Measurements from ENCODE around the gene HSPA1A.

HSPA1A gene

DNA sequence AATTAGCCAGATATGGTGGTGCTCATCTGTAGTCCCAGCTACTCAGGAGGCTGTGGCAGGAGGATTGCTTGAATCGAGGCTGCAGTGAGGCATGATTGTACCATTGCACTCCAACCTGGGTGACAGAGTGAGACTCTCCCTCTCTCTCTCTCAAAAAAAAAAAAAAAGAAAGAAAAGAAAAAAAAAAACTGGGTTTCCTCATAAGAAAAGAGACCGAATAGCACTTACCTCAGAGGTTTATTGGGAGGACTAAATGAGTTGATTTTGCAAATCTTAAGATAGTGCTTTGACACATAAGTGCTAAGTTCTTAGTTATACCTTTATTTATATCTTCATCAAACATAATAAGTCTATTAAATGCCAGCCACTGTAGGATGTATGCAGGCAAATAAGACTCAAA, 44.5 kb upstream of the HSPA1A start:
- no peak for ATAC-seq
- TF ChIP-seq, protein P1, sequence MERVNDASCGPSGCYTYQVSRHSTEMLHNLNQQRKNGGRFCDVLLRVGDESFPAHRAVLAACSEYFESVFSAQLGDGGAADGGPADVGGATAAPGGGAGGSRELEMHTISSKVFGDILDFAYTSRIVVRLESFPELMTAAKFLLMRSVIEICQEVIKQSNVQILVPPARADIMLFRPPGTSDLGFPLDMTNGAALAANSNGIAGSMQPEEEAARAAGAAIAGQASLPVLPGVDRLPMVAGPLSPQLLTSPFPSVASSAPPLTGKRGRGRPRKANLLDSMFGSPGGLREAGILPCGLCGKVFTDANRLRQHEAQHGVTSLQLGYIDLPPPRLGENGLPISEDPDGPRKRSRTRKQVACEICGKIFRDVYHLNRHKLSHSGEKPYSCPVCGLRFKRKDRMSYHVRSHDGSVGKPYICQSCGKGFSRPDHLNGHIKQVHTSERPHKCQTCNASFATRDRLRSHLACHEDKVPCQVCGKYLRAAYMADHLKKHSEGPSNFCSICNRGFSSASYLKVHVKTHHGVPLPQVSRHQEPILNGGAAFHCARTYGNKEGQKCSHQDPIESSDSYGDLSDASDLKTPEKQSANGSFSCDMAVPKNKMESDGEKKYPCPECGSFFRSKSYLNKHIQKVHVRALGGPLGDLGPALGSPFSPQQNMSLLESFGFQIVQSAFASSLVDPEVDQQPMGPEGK (CRISPR knock-in tag; IDR thresholded peaks at IDR 0.05; ENCODE audit: borderline replicate concordance): no peak
- TF ChIP-seq ZFP3 (CRISPR knock-in tag; IDR thresholded peaks at IDR 0.05) (no peak), ZFP30 (CRISPR knock-in tag; IDR thresholded peaks at IDR 0.05) (no peak), BACH2 (CRISPR knock-in tag; IDR thresholded peaks at IDR 0.05; ENCODE audit: borderline replicate concordance) (no peak), OSR1 (CRISPR knock-in tag; IDR thresholded peaks at IDR 0.05) (no peak), PPARA (CRISPR knock-in tag; IDR thresholded peaks at IDR 0.05; ENCODE audit: borderline replicate concordance) (no peak), ARNTL (CRISPR knock-in tag; IDR thresholded peaks at IDR 0.05; ENCODE audit: borderline replicate concordance, low read depth) (no peak), ZNF565 (CRISPR knock-in tag; conservative IDR thresholded peaks at IDR 0.05; ENCODE audit: low read depth) (no peak)
- TF ChIP-seq, protein P2, sequence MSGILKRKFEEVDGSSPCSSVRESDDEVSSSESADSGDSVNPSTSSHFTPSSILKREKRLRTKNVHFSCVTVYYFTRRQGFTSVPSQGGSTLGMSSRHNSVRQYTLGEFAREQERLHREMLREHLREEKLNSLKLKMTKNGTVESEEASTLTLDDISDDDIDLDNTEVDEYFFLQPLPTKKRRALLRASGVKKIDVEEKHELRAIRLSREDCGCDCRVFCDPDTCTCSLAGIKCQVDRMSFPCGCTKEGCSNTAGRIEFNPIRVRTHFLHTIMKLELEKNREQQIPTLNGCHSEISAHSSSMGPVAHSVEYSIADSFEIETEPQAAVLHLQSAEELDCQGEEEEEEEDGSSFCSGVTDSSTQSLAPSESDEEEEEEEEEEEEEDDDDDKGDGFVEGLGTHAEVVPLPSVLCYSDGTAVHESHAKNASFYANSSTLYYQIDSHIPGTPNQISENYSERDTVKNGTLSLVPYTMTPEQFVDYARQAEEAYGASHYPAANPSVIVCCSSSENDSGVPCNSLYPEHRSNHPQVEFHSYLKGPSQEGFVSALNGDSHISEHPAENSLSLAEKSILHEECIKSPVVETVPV (CRISPR knock-in tag; IDR thresholded peaks at IDR 0.05): no peak

DNA sequence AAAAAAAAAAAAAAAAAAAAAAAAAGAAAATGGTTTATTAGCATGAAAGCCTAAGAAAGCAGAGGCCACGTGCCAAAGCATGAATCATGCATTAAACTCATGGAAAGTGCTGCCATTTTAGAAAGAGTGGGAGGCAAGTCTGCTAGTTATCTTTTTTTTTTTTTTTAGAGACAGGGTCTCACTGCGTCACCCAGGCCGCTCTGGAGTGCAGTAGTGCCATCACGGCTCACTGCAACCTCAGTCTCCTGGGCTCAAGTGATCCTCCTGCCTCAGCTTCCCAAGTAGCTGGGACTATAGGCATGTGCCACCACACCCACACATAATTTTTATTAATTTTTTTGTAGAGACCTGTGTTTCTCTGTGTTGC, 43.4 kb upstream of the HSPA1A start:
- no peak for ATAC-seq
- TF ChIP-seq RARB (CRISPR knock-in tag; IDR thresholded peaks at IDR 0.05) (no peak), TCF4 (CRISPR knock-in tag; IDR thresholded peaks at IDR 0.05; ENCODE audit: borderline replicate concordance) (no peak), ZFP3 (CRISPR knock-in tag; IDR thresholded peaks at IDR 0.05) (no peak), ZNF8 (CRISPR knock-in tag; IDR thresholded peaks at IDR 0.05) (no peak), SNAI2 (CRISPR knock-in tag; IDR thresholded peaks at IDR 0.05) (no peak), OSR1 (CRISPR knock-in tag; IDR thresholded peaks at IDR 0.05) (no peak), ZNF565 (CRISPR knock-in tag; conservative IDR thresholded peaks at IDR 0.05; ENCODE audit: low read depth) (no peak), ZC3H10 (CRISPR knock-in tag; IDR thresholded peaks at IDR 0.05) (no peak), ESRRG (CRISPR knock-in tag; IDR thresholded peaks at IDR 0.05) (no peak), ARNTL (CRISPR knock-in tag; IDR thresholded peaks at IDR 0.05; ENCODE audit: borderline replicate concordance, low read depth) (no peak)
- TF ChIP-seq, protein P3, sequence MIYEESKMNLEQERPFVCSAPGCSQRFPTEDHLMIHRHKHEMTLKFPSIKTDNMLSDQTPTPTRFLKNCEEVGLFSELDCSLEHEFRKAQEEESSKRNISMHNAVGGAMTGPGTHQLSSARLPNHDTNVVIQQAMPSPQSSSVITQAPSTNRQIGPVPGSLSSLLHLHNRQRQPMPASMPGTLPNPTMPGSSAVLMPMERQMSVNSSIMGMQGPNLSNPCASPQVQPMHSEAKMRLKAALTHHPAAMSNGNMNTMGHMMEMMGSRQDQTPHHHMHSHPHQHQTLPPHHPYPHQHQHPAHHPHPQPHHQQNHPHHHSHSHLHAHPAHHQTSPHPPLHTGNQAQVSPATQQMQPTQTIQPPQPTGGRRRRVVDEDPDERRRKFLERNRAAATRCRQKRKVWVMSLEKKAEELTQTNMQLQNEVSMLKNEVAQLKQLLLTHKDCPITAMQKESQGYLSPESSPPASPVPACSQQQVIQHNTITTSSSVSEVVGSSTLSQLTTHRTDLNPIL (CRISPR knock-in tag; IDR thresholded peaks at IDR 0.05; ENCODE audit: low read depth): no peak

DNA sequence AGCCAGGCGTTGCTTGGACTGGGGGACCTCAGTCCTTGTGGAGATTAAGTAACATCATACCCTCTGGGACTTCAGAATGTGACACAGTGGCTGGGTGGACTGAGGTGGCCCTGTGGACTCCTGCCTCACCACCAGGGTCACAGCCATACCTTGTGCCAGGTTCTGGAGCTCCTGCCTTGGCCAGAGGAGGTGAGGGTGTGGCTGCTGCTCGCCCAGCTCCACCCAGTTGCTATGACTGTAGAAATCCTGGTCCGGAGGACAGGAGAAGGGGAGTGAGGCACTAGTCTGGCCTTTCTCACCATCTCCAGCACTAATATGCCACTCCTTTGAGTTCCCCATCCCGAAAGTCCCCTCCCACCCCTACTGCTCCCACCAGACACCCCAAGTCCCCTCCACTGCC, 40.2 kb upstream of the HSPA1A start:
- ATAC-seq: no peak
- TF ChIP-seq RARB (CRISPR knock-in tag; IDR thresholded peaks at IDR 0.05) (no peak), ZC3H10 (CRISPR knock-in tag; IDR thresholded peaks at IDR 0.05) (no peak), TCF4 (CRISPR knock-in tag; IDR thresholded peaks at IDR 0.05; ENCODE audit: borderline replicate concordance) (no peak), ZNF70 (CRISPR knock-in tag; IDR thresholded peaks at IDR 0.05) (no peak), ZFP30 (CRISPR knock-in tag; IDR thresholded peaks at IDR 0.05) (no peak), ISL1 (CRISPR knock-in tag; IDR thresholded peaks at IDR 0.05) (no peak), ZFP3 (CRISPR knock-in tag; IDR thresholded peaks at IDR 0.05) (no peak), GLIS3 (CRISPR knock-in tag; IDR thresholded peaks at IDR 0.05) (no peak), CSDC2 (CRISPR knock-in tag; IDR thresholded peaks at IDR 0.05) (no peak), OSR1 (CRISPR knock-in tag; IDR thresholded peaks at IDR 0.05) (no peak)
- TF ChIP-seq, protein P4, sequence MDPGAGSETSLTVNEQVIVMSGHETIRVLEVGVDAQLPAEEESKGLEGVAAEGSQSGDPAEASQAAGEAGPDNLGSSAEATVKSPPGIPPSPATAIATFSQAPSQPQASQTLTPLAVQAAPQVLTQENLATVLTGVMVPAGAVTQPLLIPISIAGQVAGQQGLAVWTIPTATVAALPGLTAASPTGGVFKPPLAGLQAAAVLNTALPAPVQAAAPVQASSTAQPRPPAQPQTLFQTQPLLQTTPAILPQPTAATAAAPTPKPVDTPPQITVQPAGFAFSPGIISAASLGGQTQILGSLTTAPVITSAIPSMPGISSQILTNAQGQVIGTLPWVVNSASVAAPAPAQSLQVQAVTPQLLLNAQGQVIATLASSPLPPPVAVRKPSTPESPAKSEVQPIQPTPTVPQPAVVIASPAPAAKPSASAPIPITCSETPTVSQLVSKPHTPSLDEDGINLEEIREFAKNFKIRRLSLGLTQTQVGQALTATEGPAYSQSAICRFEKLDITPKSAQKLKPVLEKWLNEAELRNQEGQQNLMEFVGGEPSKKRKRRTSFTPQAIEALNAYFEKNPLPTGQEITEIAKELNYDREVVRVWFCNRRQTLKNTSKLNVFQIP (CRISPR knock-in tag; IDR thresholded peaks at IDR 0.05; ENCODE audit: borderline replicate concordance, low read depth): no peak

DNA sequence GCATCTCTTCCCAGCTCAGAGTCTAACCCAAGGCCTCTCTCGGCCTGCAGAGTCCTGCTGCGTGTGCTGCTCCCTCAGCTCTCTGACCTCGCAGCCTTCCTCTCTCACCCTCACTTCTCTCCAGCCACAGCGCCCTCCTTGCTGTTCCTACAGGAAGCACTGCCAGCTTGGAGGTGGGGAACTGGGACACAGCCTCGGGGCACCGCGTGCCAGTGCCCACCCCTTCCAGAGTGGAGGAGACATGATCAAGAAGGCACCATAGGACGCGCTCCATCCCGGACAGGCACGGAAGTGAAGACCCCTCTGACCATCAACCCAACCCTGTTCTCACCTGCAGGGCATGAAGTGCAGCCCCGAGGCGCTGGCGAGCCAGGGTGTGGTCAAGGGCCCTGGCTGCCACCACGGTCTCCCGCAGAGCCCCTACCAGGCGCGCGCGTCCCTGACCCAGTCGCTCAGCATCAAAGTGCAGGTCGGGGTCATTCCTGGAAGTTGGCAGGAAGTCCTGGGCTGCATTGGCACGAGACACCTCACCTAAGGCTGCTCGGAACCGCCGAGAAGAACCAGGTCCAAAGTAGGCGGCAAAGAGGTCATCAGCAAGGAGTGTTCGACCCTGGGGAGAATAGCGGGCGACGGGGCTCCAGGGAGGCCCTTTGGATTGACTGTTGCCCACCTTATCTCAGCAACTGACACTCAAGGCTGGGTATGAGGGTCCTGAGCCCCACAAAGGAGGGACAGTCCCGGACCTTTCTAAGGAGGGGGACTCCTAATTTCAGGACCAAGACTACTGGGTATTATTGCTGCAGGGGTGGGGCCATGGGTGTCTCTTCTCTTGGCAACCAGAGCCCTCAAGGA, 39.5 kb upstream of the HSPA1A start:
- TF ChIP-seq, protein P4 (CRISPR knock-in tag; IDR thresholded peaks at IDR 0.05; ENCODE audit: borderline replicate concordance, low read depth): no peak
- TF ChIP-seq ZC3H10 (CRISPR knock-in tag; IDR thresholded peaks at IDR 0.05) (no peak), TOX (CRISPR knock-in tag; IDR thresholded peaks at IDR 0.05; ENCODE audit: borderline replicate concordance) (no peak), ZFP3 (CRISPR knock-in tag; IDR thresholded peaks at IDR 0.05) (no peak), ESRRG (CRISPR knock-in tag; IDR thresholded peaks at IDR 0.05) (no peak)
- no peak for ATAC-seq
